ENCODE measurements around the gene P2RY11.

Gene P2RY11

GRCh38 chr19:10113964-10114650 is 2.6 kb downstream of the P2RY11 start:
- no peak for DNase-seq

- DNase-seq: no peak
Observed at GRCh38 chr19:10114651-10115391, 3.3 kb downstream of the P2RY11 start.

GRCh38 chr19:10115392-10116084 is 4.0 kb downstream of the P2RY11 start:
- no peak for DNase-seq

- no peak for DNase-seq
Observed at GRCh38 chr19:10116085-10116865, 4.8 kb downstream of the P2RY11 start.

GRCh38 chr19:10116866-10117616 is 5.5 kb downstream of the P2RY11 start:
- DNase-seq: no peak

- no peak for DNase-seq
Observed at GRCh38 chr19:10118960-10119359, 7.5 kb downstream of the P2RY11 start.

GRCh38 chr19:10120538-10121189 is 9.2 kb downstream of the P2RY11 start:
- no peak for DNase-seq

- DNase-seq: no peak
Observed at GRCh38 chr19:10122045-10122444, 10.6 kb downstream of the P2RY11 start.

- DNase-seq: no peak
Observed at GRCh38 chr19:10124429-10124828, 12.9 kb downstream of the P2RY11 start.

- DNase-seq: no peak
Observed at GRCh38 chr19:10126213-10126639, 14.7 kb downstream of the P2RY11 start.

GRCh38 chr19:10132905-10133304 is 21.4 kb downstream of the P2RY11 start:
- no peak for DNase-seq

GRCh38 chr19:10133596-10133995 is 22.1 kb downstream of the P2RY11 start:
- DNase-seq: no peak

GRCh38 chr19:10134040-10134439 is 22.5 kb downstream of the P2RY11 start:
- DNase-seq: no peak

- no peak for DNase-seq
Observed at GRCh38 chr19:10135551-10136334, 24.2 kb downstream of the P2RY11 start.

- DNase-seq: no peak
Observed at GRCh38 chr19:10136936-10137335, 25.4 kb downstream of the P2RY11 start.

- DNase-seq: no peak
Observed at GRCh38 chr19:10137751-10138682, 26.5 kb downstream of the P2RY11 start.

GRCh38 chr19:10138879-10139795 is 27.6 kb downstream of the P2RY11 start:
- no peak for DNase-seq

- DNase-seq: no peak
Observed at GRCh38 chr19:10139952-10140351, 28.5 kb downstream of the P2RY11 start.

- DNase-seq: no peak
Observed at GRCh38 chr19:10141479-10141878, 30.0 kb downstream of the P2RY11 start.

All from NCI-H748 treated with DMSO at 0.1 percent for 48 hours (cell line).